Measurements from ENCODE around the gene TIRAP. TPM values are rescaled to one million over a fixed set of nuclear protein-coding genes. Genes with fewer than 3 reads are reported as not detected.
"Not testable (repeated sequence)": the region's sequence is repeated elsewhere in the genome, so short reads cannot be mapped to it uniquely, and the experiment has no call there.

The TIRAP gene
- total and polyA plus RNA-seq, 2 of the 8 experiments (the other 6 are each of a cell fraction or from before 2014, with no cell fraction given): 5.3 TPM

DNA sequence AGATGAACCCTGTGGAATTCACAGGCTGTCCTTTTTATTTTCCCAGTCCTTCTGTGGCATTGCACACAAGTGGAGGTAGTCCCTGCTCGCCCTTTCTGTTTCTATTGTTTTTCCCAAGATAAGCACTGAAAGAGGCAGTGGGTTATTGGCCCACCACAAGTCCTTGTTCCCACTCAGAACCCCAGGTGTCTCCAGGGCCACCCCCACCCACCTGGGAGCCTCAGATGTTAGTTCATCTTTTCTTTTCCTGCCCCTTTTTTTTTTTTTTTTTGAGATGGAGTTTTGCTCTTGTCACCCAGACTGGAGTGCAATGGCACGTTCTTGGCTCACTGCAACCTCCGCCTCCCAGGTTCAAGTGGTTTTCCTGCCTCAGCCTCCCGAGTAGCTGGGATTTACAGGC is 25.9 kb downstream of the TIRAP start:
- H3K79me1 ChIP-seq (ENCODE audit: low read depth, low read length); H3K79me2 ChIP-seq (ENCODE audit: control insufficient read depth in 1 of 2, insufficient read depth in 2 of 2, low read length in 2 of 2); DNase-seq (ENCODE audit: low read depth in 1 of 2, low spot score in 2 of 2); H3K23ac ChIP-seq (ENCODE audit: insufficient read length); H2BK15ac ChIP-seq (ENCODE audit: low read length); H2AK5ac ChIP-seq (ENCODE audit: low read depth, low read length); H3K18ac ChIP-seq (ENCODE audit: extremely low read depth, low read length); H3K9me3 ChIP-seq (ENCODE audit: insufficient read depth in 2 of 2, low read depth in 1 of 2, low read length in 1 of 2); FAIRE-seq; H3K27ac ChIP-seq (ENCODE audit: low read depth, low read length); H2AFZ ChIP-seq (ENCODE audit: low read length); H3K4me1 ChIP-seq (replicated peaks in 1 of 4; ENCODE audit: control insufficient read depth in 3 of 4, insufficient read depth in 4 of 4, low read length in 3 of 4); H2BK120ac ChIP-seq (replicated peaks; ENCODE audit: low read depth, low read length); H2BK12ac ChIP-seq (ENCODE audit: low read depth, low read length); H3K9ac ChIP-seq (replicated peaks in 1 of 4; ENCODE audit: extremely low read depth in 1 of 4, low read depth in 3 of 4, low read length in 3 of 4); H3K4ac ChIP-seq (replicated peaks; ENCODE audit: insufficient read length, low read depth, low read length); H2BK20ac ChIP-seq (ENCODE audit: low read length); H3K23me2 ChIP-seq (ENCODE audit: low read depth, low read length); H3K36me3 ChIP-seq (ENCODE audit: control insufficient read depth in 2 of 4, insufficient read depth in 4 of 4, low read length in 3 of 4); H4K5ac ChIP-seq (ENCODE audit: insufficient read length, low read depth, low read length); POLR2A ChIA-PET (ENCODE audit: partially characterized antibody); H3K14ac ChIP-seq (ENCODE audit: insufficient read length); H4K91ac ChIP-seq (replicated peaks; ENCODE audit: insufficient read length, low read length); H4K8ac ChIP-seq (ENCODE audit: extremely low read depth, insufficient read depth, low read length); H4K20me1 ChIP-seq (replicated peaks in 1 of 2; ENCODE audit: control insufficient read depth in 1 of 2, insufficient read depth in 2 of 2, low read length in 2 of 2); H2BK5ac ChIP-seq (ENCODE audit: low read depth, low read length); H3K4me2 ChIP-seq (ENCODE audit: insufficient read depth in 1 of 2, low read depth in 2 of 2, low read length in 2 of 2); H3K4me3 ChIP-seq (ENCODE audit: extremely low read depth in 1 of 4, insufficient read depth in 2 of 4, low read depth in 3 of 4, low read length in 4 of 4); H3K56ac ChIP-seq (replicated peaks; ENCODE audit: insufficient read length, low read depth, low read length); H3K27me3 ChIP-seq (replicated peaks in 1 of 4; ENCODE audit: control insufficient read depth in 3 of 4, extremely low read depth in 1 of 4, insufficient read depth in 3 of 4, low read length in 3 of 4): not testable (repeated sequence)
- WGBS, 2 experiments (ENCODE audit: extremely low coverage in 1 of 2, insufficient coverage in 1 of 2, insufficient read length in 1 of 2, insufficient replicate concordance in 2 of 2, low coverage in 1 of 2, low lambda C conversion rate in 2 of 2, missing lambda C conversion rate in 1 of 2): 95% methylated on average over 4 of the region's 4 CpGs; no CpG with 5 or more reads in 1 of the 2 experiments
- CTCF ChIA-PET (ENCODE audit: partially characterized antibody): interaction anchor here (0.9 to 4.8 kb wide), 10 partner anchors 8 to 171 kb away, joined by 3 to 24 read pairs (median 6); no protein-coding TSS in a partner anchor

Data from H1 (cell line).